Testis (tissue), 3 donors: Measurements from ENCODE around the gene PCSK5. TPM values are rescaled to one million over a fixed set of nuclear protein-coding genes. Genes with fewer than 3 reads are reported as not detected.

Experiments used
- DNase-seq: peaks from one replicate; pipeline ENCODE4 v3.0.0-alpha.2; 2019
- H3K27ac ChIP-seq, 2 donors: fragments of 200-600 bp; sonication (generic); one replicate each; pipeline ENCODE4 v1.5.1; 2019
- H3K27me3 ChIP-seq: fragments of 200-600 bp; sonication (generic); one replicate; pipeline ENCODE4 v1.5.1; 2019
- H3K36me3 ChIP-seq: fragments of 200-600 bp; sonication (generic); one replicate; pipeline ENCODE4 v1.5.1; 2017; ENCODE audit warnings: low read depth; ENCODE audit errors: missing control alignments
- H3K4me1 ChIP-seq: fragments of 200-600 bp; sonication (generic); one replicate; pipeline ENCODE4 v1.5.1; 2019
- H3K4me3 ChIP-seq, 2 donors: fragments of 200-600 bp; sonication (generic); one replicate each; pipeline ENCODE4 v1.5.1; 2017 to 2019
- H3K9me3 ChIP-seq: fragments of 200-600 bp; sonication (generic); one replicate; pipeline ENCODE4 v1.5.1; 2017
- POLR2A ChIP-seq: fragments of 450-650 bp; IDR thresholded peaks from one replicate; pipeline ENCODE4 v1.6.1; 2017; ENCODE audit warnings: antibody characterized with exemption, mild to moderate bottlenecking, moderate library complexity
- WGBS, 2 donors: methylation state at CpG; one replicate each; pipeline ENCODE4 v1.1.5; 2018; 5-methylcytosine and 5-hydroxymethylcytosine counted together
- intact Hi-C: fragments of 100-400 bp; cut with DNase I; formaldehyde crosslinking; loops from one replicate; pipeline ENCODE4 v1.15.1; 2023; ENCODE audit warnings: low total_unique reads
- polyA plus RNA-seq: library from polyadenylated mRNA; stranded (reverse); fragments of 350-450 nt; fragmentation: Illumina TruSeq; extraction: RNeasy Lipid Tissue Mini Kit (QIAGEN cat#74804); gene quantifications from one replicate; pipeline ENCODE4 v1.2.3, GENCODE V29; 2014; ENCODE audit warnings: low read depth, low replicate concordance; ENCODE audit not compliant: insufficient read depth
- total RNA-seq, 2 donors: library from RNA; depleted of rRNA; stranded (reverse); fragments of >200 nt; gene quantifications; one replicate each; pipeline ENCODE4 v1.2.3, GENCODE V29; 2016
- TF ChIP-seq, protein P1 (sequence below), 3 experiments: fragments of 450-650 bp in 2 of 3; fragments of 200-600 bp in 1 of 3; sonication (generic) in 1 of 3; IDR thresholded peaks; one replicate each; pipeline ENCODE4 v1.5.1; 2016 to 2019; ENCODE audit warnings: antibody characterized with exemption in 3 of 3, mild to moderate bottlenecking in 2 of 3, moderate library complexity in 1 of 3

The PCSK5 gene
- total and polyA plus RNA-seq, 3 donors from 2014 or later, result 9.4 to 50.6 (median 27.5) TPM

DNA sequence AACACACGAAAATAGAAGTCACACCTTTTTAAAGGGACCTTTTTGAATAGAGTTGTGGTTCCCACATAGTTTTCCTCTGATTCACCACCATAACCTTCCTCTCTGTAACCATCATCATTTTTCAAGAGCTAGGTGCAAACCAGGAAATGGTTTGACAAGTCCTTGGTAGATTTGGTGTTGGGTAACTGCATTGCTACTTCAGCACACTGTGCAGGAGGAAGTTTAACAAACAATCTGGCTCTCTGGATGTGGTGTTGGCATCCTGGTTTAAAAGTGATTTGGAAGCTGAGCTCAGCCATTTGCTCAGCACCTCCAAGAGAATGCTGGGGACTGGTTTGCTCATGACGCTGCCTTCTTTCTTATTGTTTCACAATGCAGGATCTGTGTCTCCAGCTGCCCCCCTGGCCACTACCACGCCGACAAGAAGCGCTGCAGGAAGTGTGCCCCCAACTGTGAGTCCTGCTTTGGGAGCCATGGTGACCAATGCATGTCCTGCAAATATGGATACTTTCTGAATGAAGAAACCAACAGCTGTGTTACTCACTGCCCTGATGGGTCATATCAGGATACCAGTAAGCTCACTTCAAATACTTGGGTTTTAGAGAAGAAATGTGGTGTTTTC, 290.7 kb downstream of the PCSK5 start:
- Histone ChIP-seq H3K9me3 (no peaks in the 10 kb centered on the region), H3K27me3 (no peaks in the 10 kb centered on the region), H3K4me3 (no peak overlapping the region), H3K27ac (no peak overlapping the region), H3K36me3 (no peaks in the 10 kb centered on the region), H3K4me1 (no peaks in the 10 kb centered on the region)
- 92 to 95% methylated on average over 5 of the region's 5 CpGs for WGBS, 2 donors
- intact Hi-C loops, result no loop called here
- no peak for DNase-seq
- TF ChIP-seq, protein P1, sequence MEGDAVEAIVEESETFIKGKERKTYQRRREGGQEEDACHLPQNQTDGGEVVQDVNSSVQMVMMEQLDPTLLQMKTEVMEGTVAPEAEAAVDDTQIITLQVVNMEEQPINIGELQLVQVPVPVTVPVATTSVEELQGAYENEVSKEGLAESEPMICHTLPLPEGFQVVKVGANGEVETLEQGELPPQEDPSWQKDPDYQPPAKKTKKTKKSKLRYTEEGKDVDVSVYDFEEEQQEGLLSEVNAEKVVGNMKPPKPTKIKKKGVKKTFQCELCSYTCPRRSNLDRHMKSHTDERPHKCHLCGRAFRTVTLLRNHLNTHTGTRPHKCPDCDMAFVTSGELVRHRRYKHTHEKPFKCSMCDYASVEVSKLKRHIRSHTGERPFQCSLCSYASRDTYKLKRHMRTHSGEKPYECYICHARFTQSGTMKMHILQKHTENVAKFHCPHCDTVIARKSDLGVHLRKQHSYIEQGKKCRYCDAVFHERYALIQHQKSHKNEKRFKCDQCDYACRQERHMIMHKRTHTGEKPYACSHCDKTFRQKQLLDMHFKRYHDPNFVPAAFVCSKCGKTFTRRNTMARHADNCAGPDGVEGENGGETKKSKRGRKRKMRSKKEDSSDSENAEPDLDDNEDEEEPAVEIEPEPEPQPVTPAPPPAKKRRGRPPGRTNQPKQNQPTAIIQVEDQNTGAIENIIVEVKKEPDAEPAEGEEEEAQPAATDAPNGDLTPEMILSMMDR (IDR thresholded peaks at IDR 0.05), result no peak
- TF ChIP-seq POLR2A, result no peak

DNA sequence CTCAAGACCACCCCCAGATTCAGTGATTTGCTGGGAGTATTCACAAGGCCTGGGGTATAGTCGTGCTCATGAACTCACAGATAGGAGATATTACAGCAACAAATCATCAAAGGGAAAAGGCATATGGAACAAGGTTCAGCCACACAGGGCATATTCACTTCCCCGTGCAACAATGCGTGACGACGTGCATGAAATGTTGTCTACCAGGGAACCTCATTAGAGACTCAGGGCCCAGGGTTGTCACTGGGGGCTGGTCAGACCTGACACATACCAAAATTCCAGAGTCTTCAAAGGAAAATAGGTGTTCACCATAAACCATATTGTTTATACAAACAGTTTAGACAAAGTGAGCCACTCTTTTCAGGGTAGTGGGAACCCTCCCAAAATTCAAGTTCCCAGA, 291.3 kb downstream of the PCSK5 start:
- Histone ChIP-seq H3K9me3 (no peaks in the 10 kb centered on the region), H3K27ac (no peak overlapping the region), H3K36me3 (no peaks in the 10 kb centered on the region), H3K4me3 (no peak overlapping the region), H3K27me3 (no peaks in the 10 kb centered on the region), H3K4me1 (no peaks in the 10 kb centered on the region)
- WGBS, 2 donors, result 90 to 94% methylated on average over 5 of the region's 5 CpGs
- intact Hi-C loops, result no loop called here
- no peak for TF ChIP-seq POLR2A
- TF ChIP-seq, protein P1 (IDR thresholded peaks at IDR 0.05), result no peak
- no peak for DNase-seq

DNA sequence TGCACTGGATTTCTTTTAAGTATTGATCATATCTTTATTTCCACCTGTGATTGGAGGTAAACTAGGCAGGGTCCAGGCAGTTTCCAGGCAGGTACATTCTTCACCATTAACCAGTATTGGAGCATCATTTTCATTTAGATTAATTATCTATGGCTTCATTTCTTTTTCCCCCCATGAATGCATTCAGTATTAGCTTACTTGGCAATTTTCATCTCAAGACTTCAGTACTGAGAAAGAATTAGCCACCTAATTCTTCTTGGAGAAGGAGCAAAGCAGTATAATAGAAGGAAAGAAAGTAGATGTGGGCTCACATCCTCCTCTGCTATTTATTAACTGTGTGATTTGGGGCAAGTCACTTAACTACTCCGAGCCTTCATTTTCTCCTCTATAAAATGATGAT, 295.0 kb downstream of the PCSK5 start:
- Histone ChIP-seq H3K4me3 (no peak overlapping the region), H3K27ac (no peak overlapping the region), H3K9me3 (no peaks in the 10 kb centered on the region), H3K36me3 (no peaks in the 10 kb centered on the region), H3K27me3 (no peaks in the 10 kb centered on the region), H3K4me1 (no peaks in the 10 kb centered on the region)
- no peak for DNase-seq
- TF ChIP-seq, protein P1 (IDR thresholded peaks at IDR 0.05), result no peak
- no peak for TF ChIP-seq POLR2A
- intact Hi-C loops, result no loop called here
- 89 to 96% methylated on average over 1 of the region's 1 CpG for WGBS, 2 donors

DNA sequence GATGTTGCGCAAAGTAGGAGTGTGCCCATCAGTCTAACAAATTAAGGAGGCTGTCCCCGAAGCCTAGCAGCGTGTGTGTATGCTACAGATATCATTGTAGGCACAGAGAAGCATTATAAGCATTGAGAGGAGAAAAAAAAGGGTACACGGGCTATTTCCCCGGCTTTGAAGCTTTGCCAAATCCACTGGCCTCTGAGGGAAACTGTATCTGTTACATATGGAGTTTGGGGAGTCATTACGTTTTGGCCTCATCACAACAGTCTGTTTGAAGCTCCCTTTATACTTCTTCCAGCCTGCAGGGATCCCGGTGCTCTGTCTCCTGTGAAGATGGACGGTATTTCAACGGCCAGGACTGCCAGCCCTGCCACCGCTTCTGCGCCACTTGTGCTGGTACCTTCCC, 297.8 kb downstream of the PCSK5 start:
- intact Hi-C loops, result no loop called here
- 92 to 95% methylated on average over 11 of the region's 11 CpGs for WGBS, 2 donors
- TF ChIP-seq POLR2A, result no peak
- TF ChIP-seq, protein P1 (IDR thresholded peaks at IDR 0.05), result no peak
- Histone ChIP-seq H3K27ac (no peak overlapping the region), H3K36me3 (no peaks in the 10 kb centered on the region), H3K4me1 (no peaks in the 10 kb centered on the region), H3K27me3 (no peaks in the 10 kb centered on the region), H3K4me3 (no peak overlapping the region), H3K9me3 (no peaks in the 10 kb centered on the region)
- DNase-seq, result no peak

DNA sequence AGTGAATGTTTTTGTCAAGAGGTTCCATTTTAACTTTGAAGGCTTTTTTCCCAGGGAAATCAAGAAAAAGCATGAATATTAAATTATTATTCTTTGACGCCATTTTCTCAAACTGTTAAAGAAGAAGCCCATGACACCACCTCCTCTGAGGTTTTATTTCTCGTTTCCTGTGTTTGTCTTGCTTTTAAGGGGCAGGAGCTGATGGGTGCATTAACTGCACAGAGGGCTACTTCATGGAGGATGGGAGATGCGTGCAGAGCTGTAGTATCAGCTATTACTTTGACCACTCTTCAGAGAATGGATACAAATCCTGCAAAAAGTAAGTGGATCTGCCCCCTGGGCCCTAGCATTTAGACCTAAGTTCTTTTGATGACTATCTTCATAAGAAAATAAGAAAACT, 298.4 kb downstream of the PCSK5 start:
- no peak overlapping the region for H3K27ac ChIP-seq
- H3K4me3 ChIP-seq, result no peak overlapping the region
- intact Hi-C loops, result no loop called here
- H3K9me3 ChIP-seq, result no peaks in the 10 kb centered on the region
- no peaks in the 10 kb centered on the region for H3K36me3 ChIP-seq
- 95 to 97% methylated on average over 3 of the region's 3 CpGs for WGBS, 2 donors
- no peaks in the 10 kb centered on the region for H3K4me1 ChIP-seq
- H3K27me3 ChIP-seq, result no peaks in the 10 kb centered on the region
- TF ChIP-seq, protein P1 (IDR thresholded peaks at IDR 0.05), result no peak
- no peak for TF ChIP-seq POLR2A
- DNase-seq, result no peak
